Activated T-cell treated with anti-CD3 and anti-CD28 coated beads for 1 hour (primary cell): ENCODE measurements around the gene NTMT1.

Source experiments
- DNase-seq: peaks from one replicate; pipeline ENCODE4 v3.0.0-alpha.2; 2020; ENCODE audit warnings: low read depth

The NTMT1 gene

DNA sequence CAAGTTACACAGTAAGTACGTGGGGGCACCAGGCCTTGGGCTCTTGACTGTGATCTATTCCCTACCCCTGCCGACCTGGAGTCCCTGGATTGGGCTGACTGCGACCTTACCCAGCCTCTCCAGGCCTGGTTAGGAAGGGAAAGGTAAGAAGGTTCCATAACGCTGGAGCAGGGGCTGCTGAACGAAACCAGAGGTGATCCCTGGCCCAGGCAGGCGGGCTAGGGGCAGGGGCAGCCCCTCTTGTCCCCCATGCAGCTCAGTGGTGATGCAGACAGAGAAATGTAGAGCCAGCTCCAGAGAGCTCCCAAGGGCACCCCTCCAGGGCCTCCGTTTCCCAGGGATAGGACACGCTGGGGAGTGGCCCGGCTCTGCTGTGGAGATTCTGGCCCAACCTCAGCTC lies 53.6 kb downstream of the NTMT1 start:
- DNase-seq = no peak

GRCh38 chr9:129681924-129682323 lies 56.0 kb downstream of the NTMT1 start:
- DNase-seq = no peak

DNA sequence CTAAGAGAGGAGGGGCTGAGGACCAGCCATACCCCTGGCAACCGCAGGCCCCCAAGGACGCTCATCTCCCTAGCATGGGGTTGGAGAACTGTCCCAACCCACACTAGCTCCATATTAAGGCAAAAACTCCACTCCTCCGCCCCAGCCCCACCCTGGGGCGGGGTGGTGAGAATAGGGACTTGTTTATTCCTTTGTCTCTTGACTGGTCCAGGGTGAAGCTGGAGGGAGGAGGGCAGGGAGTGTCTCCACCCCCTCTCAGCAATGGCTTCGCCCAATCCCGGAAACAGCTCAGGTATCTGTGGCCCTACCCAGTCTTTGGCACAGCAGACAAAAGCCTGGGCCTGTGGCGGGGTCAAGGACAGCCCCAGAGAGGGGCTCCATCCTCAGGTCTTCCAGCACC lies 56.4 kb downstream of the NTMT1 start:
- no peak for DNase-seq

GRCh38 chr9:129685220-129685932 lies 59.4 kb downstream of the NTMT1 start:
- no peak for DNase-seq
